Measurements from ENCODE around the gene COL1A1.

GRCh38 chr17:50141026-50141744 lies 60.2 kb downstream of the COL1A1 start:
- TF ChIP-seq, protein P1, sequence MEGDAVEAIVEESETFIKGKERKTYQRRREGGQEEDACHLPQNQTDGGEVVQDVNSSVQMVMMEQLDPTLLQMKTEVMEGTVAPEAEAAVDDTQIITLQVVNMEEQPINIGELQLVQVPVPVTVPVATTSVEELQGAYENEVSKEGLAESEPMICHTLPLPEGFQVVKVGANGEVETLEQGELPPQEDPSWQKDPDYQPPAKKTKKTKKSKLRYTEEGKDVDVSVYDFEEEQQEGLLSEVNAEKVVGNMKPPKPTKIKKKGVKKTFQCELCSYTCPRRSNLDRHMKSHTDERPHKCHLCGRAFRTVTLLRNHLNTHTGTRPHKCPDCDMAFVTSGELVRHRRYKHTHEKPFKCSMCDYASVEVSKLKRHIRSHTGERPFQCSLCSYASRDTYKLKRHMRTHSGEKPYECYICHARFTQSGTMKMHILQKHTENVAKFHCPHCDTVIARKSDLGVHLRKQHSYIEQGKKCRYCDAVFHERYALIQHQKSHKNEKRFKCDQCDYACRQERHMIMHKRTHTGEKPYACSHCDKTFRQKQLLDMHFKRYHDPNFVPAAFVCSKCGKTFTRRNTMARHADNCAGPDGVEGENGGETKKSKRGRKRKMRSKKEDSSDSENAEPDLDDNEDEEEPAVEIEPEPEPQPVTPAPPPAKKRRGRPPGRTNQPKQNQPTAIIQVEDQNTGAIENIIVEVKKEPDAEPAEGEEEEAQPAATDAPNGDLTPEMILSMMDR (IDR thresholded peaks at IDR 0.05) = no peak
- TF ChIP-seq POLR2A (IDR thresholded peaks at IDR 0.05) = no peak
